Vagina (tissue), 2 donors: ENCODE results near the gene USF1.

Experiments
- POLR2A ChIP-seq, 2 donors: fragments of 450-650 bp; IDR thresholded peaks; one replicate each; pipeline ENCODE4 v1.6.1; 2017; ENCODE audit warnings: antibody characterized with exemption in 2 of 2, mild to moderate bottlenecking in 2 of 2, moderate library complexity in 2 of 2
- TF ChIP-seq, protein P1 (sequence below), 3 experiments: fragments of 450-650 bp in 2 of 3; fragments of 200-600 bp in 1 of 3; sonication (generic) in 1 of 3; IDR thresholded peaks; one replicate each; pipeline ENCODE4 v1.5.1; 2017 to 2019; ENCODE audit warnings: antibody characterized with exemption in 3 of 3, mild to moderate bottlenecking in 2 of 3, moderate library complexity in 2 of 3

DNA sequence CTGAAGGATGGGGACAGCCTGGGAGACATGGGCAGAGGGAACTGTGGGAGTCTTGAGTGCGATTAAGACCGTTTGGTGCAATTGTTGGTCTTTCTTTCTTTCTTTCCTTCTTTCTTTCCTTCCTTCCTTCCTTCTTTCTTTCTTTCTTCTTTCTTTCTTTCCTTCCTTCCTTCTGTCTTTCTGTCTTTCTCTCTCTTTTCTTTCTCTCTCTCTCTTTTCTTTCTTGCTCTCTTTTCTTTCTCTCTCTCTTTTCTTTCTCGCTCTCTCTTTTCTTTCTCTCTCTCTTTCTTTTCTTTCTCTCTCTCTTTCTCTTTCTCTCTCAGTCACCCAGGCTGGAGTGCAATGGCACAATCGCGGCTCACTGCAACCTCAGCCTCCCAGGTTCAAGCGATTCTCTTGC is 49.5 kb upstream of the USF1 start:
- TF ChIP-seq, protein P1, sequence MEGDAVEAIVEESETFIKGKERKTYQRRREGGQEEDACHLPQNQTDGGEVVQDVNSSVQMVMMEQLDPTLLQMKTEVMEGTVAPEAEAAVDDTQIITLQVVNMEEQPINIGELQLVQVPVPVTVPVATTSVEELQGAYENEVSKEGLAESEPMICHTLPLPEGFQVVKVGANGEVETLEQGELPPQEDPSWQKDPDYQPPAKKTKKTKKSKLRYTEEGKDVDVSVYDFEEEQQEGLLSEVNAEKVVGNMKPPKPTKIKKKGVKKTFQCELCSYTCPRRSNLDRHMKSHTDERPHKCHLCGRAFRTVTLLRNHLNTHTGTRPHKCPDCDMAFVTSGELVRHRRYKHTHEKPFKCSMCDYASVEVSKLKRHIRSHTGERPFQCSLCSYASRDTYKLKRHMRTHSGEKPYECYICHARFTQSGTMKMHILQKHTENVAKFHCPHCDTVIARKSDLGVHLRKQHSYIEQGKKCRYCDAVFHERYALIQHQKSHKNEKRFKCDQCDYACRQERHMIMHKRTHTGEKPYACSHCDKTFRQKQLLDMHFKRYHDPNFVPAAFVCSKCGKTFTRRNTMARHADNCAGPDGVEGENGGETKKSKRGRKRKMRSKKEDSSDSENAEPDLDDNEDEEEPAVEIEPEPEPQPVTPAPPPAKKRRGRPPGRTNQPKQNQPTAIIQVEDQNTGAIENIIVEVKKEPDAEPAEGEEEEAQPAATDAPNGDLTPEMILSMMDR (IDR thresholded peaks at IDR 0.05), result no peak
- no peak for TF ChIP-seq POLR2A (IDR thresholded peaks at IDR 0.05)
